GM19467 (cell line): ENCODE measurements around the gene NOS1AP.
"Not testable (repeated sequence)": the region's sequence is repeated elsewhere in the genome, so short reads cannot be mapped to it uniquely, and the experiment has no call there.

Source experiments
- ATAC-seq: cut with Tn5 transposase; IDR thresholded peaks from one replicate; pipeline ENCODE4 v1.9.1; 2021; ENCODE audit warnings: mild to moderate bottlenecking, moderate library complexity; ENCODE audit not compliant: unreplicated experiment

Gene NOS1AP

DNA sequence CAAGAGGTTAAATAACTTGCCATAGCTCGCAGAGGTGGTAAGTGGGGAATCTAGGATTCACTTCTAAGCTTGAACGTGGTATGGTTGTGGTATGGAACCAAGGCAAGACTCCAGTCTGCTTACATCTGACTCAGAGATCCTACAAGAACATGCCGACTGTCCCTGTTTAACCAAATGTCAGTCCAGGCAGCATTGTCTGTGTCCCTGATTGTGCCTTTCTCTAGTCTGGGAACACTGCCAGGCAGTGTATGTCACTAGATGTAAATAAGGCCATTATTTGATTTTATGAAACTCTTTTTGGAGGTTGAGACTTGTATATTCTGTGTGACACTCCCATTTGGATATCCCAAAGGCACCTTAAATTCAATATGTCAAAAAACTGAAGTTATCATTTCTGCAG lies 96.0 kb downstream of the NOS1AP start:
- ATAC-seq, result no peak

- ATAC-seq, result no peak
These were observed 97.6 kb downstream of the NOS1AP start for GRCh38 chr1:162166917-162167615.

DNA sequence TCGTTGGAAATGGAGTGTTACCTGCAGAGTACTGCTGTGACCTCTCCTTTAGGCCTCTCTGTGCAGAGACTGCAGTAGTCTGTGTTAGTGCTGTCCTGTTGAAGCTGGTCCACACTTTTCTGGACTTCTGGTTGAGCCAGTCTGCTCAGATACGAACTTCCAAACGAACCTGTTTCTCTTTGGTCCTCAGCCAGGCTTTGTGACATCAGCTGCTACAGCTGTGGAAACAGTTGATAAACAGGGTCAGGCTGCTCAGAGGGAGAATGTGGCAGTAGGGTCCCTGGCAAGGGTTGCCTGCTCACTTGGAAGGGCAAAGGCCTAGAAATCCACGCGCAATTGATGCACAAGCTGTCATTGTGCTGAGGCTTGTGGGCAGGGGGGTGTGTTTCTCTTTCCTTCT lies 98.8 kb downstream of the NOS1AP start:
- no peak for ATAC-seq

GRCh38 chr1:162169031-162169790 lies 99.7 kb downstream of the NOS1AP start:
- no peak for ATAC-seq

GRCh38 chr1:162171111-162171510 lies 101.6 kb downstream of the NOS1AP start:
- ATAC-seq, result no peak

DNA sequence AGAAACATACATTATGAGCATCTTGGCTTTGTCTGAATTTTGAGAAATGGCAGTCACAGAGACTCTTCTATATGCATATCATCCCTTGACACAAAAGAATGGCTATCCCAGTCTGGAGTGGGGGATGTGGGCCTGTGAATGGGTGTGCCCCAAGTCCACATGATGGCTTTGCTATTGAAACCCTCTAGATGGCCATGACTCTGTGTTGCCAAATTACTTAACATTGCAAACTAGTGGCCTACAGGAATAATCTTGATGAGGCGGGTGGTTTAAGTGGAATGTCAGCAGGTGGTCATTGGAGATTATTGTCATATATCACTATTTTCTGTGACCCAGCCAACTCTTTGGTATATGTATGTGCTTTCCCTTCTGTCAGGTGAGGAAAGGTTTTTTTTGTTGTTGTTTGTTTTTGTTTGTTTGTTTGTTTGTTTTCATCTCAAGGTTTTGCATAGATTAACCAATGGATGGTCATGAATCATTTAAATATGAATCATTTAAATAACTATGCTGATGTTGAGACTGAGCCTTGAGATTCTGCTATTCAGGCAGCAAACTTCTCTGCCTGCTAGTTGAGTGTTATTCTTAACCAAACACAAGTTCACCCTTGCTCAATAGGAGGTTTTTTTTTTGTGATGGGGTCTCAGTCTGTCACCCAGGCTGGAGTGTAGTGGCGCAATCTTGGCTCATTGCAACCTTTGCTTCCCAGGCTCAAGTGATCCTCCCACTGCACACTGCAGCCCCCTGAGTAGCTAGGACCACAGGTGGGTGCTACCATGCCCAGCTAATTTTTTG lies 103.0 kb downstream of the NOS1AP start:
- ATAC-seq, result no peak

- not testable (repeated sequence) for ATAC-seq
These were observed 104.1 kb downstream of the NOS1AP start for GRCh38 chr1:162173607-162174006.

- ATAC-seq, result not testable (repeated sequence)
These were observed 104.5 kb downstream of the NOS1AP start for GRCh38 chr1:162174027-162174426.

- ATAC-seq, result no peak
These were observed 106.0 kb downstream of the NOS1AP start for GRCh38 chr1:162175379-162176081.

DNA sequence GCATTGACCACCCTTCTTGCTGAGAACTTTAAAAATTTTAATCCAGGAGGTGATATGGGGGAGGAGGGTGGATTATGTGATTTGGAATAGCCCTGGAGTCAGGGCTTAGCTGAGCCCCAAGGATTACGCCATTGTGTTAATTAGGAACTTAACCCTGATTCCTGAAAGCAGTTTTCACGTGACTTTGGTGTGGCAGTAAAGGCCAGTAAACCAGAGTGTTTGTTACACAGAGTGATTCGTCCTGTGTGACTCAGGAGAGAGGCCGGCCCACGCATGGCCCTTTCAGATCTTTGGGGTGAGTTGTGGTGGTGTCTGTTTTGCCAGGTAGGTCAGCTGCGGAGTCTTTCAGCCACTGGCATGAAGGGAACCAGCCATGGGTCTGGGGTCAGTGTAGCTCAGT lies 107.6 kb downstream of the NOS1AP start:
- no peak for ATAC-seq

GRCh38 chr1:162178432-162178831 lies 108.9 kb downstream of the NOS1AP start:
- ATAC-seq, result no peak

DNA sequence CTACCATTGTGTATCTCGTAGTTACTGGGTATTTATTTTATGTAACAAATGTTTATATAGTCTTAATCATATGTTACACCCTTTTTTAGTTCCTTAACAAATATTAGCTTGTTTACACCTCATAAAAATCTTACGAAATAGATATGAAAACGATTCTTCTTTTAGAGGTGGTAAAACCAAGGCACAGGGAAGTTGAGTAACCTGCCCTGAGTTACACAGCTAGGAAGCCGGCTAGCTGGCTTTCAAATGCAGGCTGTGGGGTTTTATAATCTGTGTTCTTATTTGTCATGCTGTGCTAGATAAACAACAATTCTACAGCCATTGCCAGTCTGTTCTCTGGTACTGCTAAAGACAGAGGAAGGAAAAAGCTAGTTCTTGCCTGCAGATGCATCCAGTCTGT lies 109.6 kb downstream of the NOS1AP start:
- ATAC-seq, result no peak

- no peak for ATAC-seq
These were observed 111.3 kb downstream of the NOS1AP start for GRCh38 chr1:162180813-162181212.

DNA sequence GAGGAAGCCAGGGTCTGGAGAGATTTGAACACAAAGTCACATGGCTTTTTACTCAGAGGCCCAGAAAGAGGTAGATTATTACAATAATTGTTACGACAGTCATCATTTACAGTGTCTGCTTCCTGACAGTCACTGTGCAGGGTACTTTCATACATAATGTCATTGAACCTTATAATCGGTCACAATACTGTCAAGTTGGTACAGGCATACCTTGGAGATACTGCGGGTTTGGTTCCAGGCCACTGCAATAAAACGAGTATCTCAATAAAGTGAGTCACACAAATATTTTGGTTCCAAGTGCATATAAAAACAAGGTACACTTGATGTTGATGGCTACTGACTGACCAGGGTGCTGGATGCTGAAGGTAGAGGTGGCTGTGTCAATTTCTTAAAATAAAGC lies 112.6 kb downstream of the NOS1AP start:
- no peak for ATAC-seq

- no peak for ATAC-seq
These were observed 116.0 kb downstream of the NOS1AP start for GRCh38 chr1:162185314-162186025.

DNA sequence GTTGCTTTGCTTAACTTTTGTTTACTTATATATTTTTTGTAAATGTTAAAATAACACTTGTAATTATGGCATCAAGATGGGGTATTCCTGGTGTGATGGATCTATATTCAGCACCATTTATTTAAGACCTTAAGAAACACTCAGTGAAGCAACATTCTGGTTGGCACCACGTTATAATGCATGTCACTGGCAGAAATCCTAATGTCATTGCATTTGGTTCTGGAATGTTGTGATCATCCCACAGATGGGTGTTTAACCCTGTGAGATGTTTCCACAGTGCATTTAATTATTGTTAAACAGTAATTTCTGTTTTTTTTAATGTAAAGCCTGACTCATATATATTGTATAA lies 116.5 kb downstream of the NOS1AP start:
- ATAC-seq, result no peak

GRCh38 chr1:162186406-162186805 lies 116.9 kb downstream of the NOS1AP start:
- ATAC-seq, result no peak

GRCh38 chr1:162187687-162188276 lies 118.3 kb downstream of the NOS1AP start:
- ATAC-seq, result no peak

- no peak for ATAC-seq
These were observed 119.9 kb downstream of the NOS1AP start for GRCh38 chr1:162189345-162189744.
